OCI-LY7 (cell line): ENCODE results near the gene SOBP. TPM values are rescaled to one million over a fixed set of nuclear protein-coding genes. Genes with fewer than 3 reads are reported as not detected.

Source experiments
- BruUV-seq: library from RNA; stranded (reverse); fragments of 400-500 nt; replicated peaks from 2 replicates; lab custom pipeline; 2021; lab: Mats Ljungman, UMichigan
- CTCF ChIA-PET: fragments of 300-600 bp; sonication (Branson Sonifier 250); formaldehyde crosslinking; loops from one replicate; lab custom pipeline; 2022; ENCODE audit warnings: antibody characterized with exemption; ENCODE audit not compliant: unreplicated experiment; lab: Charles Lee
- POLR2A ChIA-PET: fragments of 300-600 bp; sonication (Branson Sonifier 250); formaldehyde crosslinking; loops from one replicate; lab custom pipeline; 2022; ENCODE audit warnings: antibody characterized with exemption; lab: Charles Lee
- DNase-seq: peaks from one replicate; pipeline ENCODE4 v3.0.0-alpha.2; 2015; ENCODE audit warnings: low spot score
- H2AFZ ChIP-seq: fragments of 200-600 bp; sonication (generic), shearing (Covaris generic); 2 replicates; pipeline ENCODE4 v1.6.1; 2014; ENCODE audit warnings: mild to moderate bottlenecking, antibody characterized with exemption, low read length, moderate library complexity
- H3K27ac ChIP-seq: fragments of 200-600 bp; sonication (generic); 2 replicates; pipeline ENCODE4 v1.5.1; 2014; ENCODE audit warnings: mixed run types, low read depth, mild to moderate bottlenecking, moderate library complexity, low read length, inconsistent platforms; ENCODE audit not compliant: poor library complexity, severe bottlenecking
- H3K36me3 ChIP-seq: fragments of 200-600 bp; sonication (generic); 2 replicates; pipeline ENCODE4 v1.6.1; 2014; ENCODE audit warnings: mild to moderate bottlenecking, antibody characterized with exemption, low read length, moderate library complexity, mixed read lengths; ENCODE audit not compliant: insufficient read depth
- H3K4me1 ChIP-seq: fragments of 200-600 bp; sonication (generic); 2 replicates; pipeline ENCODE4 v1.5.1; 2014; ENCODE audit warnings: mild to moderate bottlenecking, low read length; ENCODE audit not compliant: insufficient read depth, poor library complexity, severe bottlenecking
- H3K4me2 ChIP-seq: fragments of 200-600 bp; sonication (generic); 2 replicates; pipeline ENCODE4 v1.6.1; 2014; ENCODE audit warnings: mild to moderate bottlenecking, low read length
- H3K4me3 ChIP-seq: fragments of 200-600 bp; sonication (generic); 2 replicates; pipeline ENCODE4 v1.5.1; 2014; ENCODE audit warnings: mild to moderate bottlenecking, low read depth, low read length; ENCODE audit not compliant: poor library complexity, severe bottlenecking
- H3K79me2 ChIP-seq: fragments of 200-600 bp; sonication (generic); 2 replicates; pipeline ENCODE4 v1.6.1; 2016; ENCODE audit warnings: low read depth, mild to moderate bottlenecking, low read length, moderate library complexity, mixed read lengths; ENCODE audit not compliant: insufficient read depth
- H3K9me2 ChIP-seq: fragments of 200-600 bp; sonication (generic); 2 replicates; pipeline ENCODE4 v1.6.1; 2016; ENCODE audit warnings: mild to moderate bottlenecking, low read length, mixed read lengths; ENCODE audit not compliant: insufficient read depth
- H3K9me3 ChIP-seq: fragments of 200-600 bp; sonication (generic); 2 replicates; pipeline ENCODE4 v1.6.1; 2014; ENCODE audit warnings: mild to moderate bottlenecking, mixed run types, low read length, mixed read lengths
- H4K20me1 ChIP-seq: fragments of 200-600 bp; sonication (generic); 2 replicates; pipeline ENCODE4 v1.6.1; 2014; ENCODE audit warnings: mild to moderate bottlenecking, antibody characterized with exemption, low read length, moderate library complexity, mixed read lengths; ENCODE audit not compliant: insufficient read depth
- EZH2phosphoT487 ChIP-seq: fragments of 200-600 bp; sonication (generic); IDR thresholded peaks from 2 replicates; pipeline ENCODE4 v1.6.1; 2018; ENCODE audit warnings: low read depth, borderline replicate concordance, mild to moderate bottlenecking, mixed run types, antibody characterized with exemption, low read length, moderate library complexity, mixed read lengths
- intact Hi-C: fragments of 100-400 bp; cut with micrococcal nuclease; formaldehyde crosslinking; loops from one replicate; pipeline ENCODE4 v1.10.0; 2022; ENCODE audit not compliant: unreplicated experiment
- total RNA-seq, 2 experiments: library from RNA; depleted of rRNA in 1 of 2; stranded (reverse); fragments of >200 nt in 1 of 2; shearing (Covaris generic) in 1 of 2; gene quantifications; 2 replicates each; pipeline ENCODE4 v1.2.3, GENCODE V29; 2014 to 2022
- TF ChIP-seq, protein P1 (sequence below): fragments of 200-600 bp; sonication (generic); conservative IDR thresholded peaks from 2 replicates; pipeline ENCODE4 v1.5.1; 2014; ENCODE audit warnings: mild to moderate bottlenecking, antibody characterized with exemption, low read length, moderate library complexity, mixed read lengths

The SOBP gene
- total RNA-seq, 2 experiments from 2014 or later: 21.5 to 29.4 TPM

DNA sequence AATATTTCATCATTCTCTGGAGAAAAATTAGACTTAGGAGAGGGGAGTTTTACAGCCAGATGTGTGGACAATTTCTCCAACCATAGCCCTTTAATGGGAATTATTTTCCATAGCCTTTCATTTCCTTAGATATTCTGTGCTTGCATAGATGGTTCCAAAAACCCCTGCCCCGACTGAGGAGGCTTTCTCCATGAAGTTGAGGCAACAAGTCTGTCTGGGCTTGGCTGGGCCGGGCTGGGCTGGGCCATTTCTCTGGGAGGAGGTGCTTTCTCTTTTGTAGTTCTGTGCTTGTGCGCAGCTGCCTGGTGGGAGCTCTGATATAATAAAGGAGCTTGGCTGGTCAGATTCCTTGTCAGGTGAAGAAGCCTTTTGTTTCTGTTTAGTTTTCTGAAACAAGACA lies 71.4 kb downstream of the SOBP start:
- intact Hi-C loops: no loop called here
- peaks cover 62% of the 10 kb centered on the region for H3K36me3 ChIP-seq
- H2AFZ ChIP-seq: no peak overlapping the region
- peaks cover 15% of the 10 kb centered on the region for H3K4me1 ChIP-seq
- H3K9me3 ChIP-seq: no peaks in the 10 kb centered on the region
- no peaks in the 10 kb centered on the region; the same call in 1 of the 2 replicates for H3K79me2 ChIP-seq
- ChIA-PET POLR2A (interaction anchor here (0.5 to 1.1 kb wide), 3 partner anchors 12 to 227 kb away, joined by 4 to 5 read pairs (median 4); no protein-coding TSS in a partner anchor), CTCF (no interaction called here)
- BruUV-seq: no TSS peak
- TF ChIP-seq, protein P1, sequence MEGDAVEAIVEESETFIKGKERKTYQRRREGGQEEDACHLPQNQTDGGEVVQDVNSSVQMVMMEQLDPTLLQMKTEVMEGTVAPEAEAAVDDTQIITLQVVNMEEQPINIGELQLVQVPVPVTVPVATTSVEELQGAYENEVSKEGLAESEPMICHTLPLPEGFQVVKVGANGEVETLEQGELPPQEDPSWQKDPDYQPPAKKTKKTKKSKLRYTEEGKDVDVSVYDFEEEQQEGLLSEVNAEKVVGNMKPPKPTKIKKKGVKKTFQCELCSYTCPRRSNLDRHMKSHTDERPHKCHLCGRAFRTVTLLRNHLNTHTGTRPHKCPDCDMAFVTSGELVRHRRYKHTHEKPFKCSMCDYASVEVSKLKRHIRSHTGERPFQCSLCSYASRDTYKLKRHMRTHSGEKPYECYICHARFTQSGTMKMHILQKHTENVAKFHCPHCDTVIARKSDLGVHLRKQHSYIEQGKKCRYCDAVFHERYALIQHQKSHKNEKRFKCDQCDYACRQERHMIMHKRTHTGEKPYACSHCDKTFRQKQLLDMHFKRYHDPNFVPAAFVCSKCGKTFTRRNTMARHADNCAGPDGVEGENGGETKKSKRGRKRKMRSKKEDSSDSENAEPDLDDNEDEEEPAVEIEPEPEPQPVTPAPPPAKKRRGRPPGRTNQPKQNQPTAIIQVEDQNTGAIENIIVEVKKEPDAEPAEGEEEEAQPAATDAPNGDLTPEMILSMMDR: no peak
- no peak for TF ChIP-seq EZH2phosphoT487
- H3K27ac ChIP-seq: no peak overlapping the region
- H3K4me2 ChIP-seq: no peak overlapping the region
- H4K20me1 ChIP-seq: no peaks in the 10 kb centered on the region
- H3K4me3 ChIP-seq: no peak overlapping the region
- no peak for DNase-seq
- no peaks in the 10 kb centered on the region for H3K9me2 ChIP-seq

DNA sequence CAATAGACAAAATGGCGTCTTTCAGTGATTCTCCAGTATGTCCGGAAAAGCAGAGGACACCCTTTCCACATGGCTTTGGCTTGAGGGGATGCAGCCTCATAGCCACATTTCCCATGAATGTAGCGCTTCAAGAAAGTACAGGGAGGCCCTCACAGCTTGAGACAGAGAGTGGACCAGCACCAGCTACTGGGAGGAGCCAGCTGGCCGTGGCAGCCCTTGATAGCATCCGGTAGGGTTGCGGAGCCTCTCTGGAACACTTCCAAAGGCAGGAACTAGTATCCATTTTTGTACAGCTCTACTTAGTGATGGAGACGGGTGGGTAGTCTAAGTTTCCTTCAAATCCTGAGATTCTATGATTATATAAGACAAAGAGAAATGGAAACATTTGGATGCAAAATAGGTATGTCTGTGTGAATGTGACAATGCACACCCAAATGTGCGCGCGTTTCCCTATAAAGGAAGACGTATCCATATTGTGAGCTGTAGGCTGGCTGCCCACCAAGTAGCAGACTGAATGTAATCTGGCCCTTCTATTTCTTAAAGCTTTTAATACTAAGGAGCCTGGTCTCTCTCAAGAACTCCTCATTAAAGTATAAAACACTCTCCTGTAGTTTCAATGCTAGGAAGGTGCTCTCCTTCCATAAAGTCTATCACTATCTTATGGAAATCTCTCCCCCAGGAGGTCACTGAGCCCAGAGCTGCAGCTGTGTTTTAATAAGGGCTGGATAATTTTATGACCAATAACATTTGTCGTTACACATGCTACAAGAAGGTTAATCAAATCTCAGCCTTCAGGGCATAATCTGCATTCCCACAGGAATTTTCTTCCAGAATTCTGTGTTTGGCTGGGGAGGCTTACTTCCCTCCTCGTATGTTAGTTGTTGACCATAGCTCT lies 74.0 kb downstream of the SOBP start:
- CTCF ChIA-PET: no interaction called here
- H3K9me2 ChIP-seq: no peaks in the 10 kb centered on the region
- no peak overlapping the region for H2AFZ ChIP-seq
- H3K4me2 ChIP-seq: no peak overlapping the region
- no peak for DNase-seq
- H3K4me3 ChIP-seq: no peak overlapping the region
- TF ChIP-seq EZH2phosphoT487: no peak
- TF ChIP-seq, protein P1: no peak
- no peaks in the 10 kb centered on the region for H3K9me3 ChIP-seq
- POLR2A ChIA-PET: interaction anchor here (1.7 kb wide), 1 partner anchor 16 kb away, joined by 5 read pairs; no protein-coding TSS in a partner anchor
- H3K4me1 ChIP-seq: peaks cover 8% of the 10 kb centered on the region
- peaks cover 69% of the 10 kb centered on the region for H3K36me3 ChIP-seq
- no peaks in the 10 kb centered on the region for H4K20me1 ChIP-seq
- no peaks in the 10 kb centered on the region for H3K79me2 ChIP-seq
- intact Hi-C loops: no loop called here
- no TSS peak for BruUV-seq
- no peak overlapping the region for H3K27ac ChIP-seq

DNA sequence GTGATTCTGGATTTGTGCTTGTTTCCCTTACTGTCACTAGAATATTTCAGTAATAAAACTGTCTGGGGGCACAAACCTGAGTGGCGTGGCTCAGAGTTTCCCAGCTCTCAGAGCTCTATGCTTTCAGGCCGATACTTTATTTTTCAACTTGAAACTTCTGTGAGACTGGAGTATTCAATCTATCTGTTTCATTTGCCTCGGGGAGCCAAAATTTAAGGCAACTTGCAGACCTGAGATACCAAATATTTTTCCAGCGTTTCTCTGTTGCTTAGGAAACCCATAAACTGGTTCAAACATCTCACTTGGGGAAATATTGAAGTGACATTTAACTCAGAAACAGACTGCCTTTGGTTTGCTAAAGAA lies 74.7 kb downstream of the SOBP start:
- DNase-seq: no peak
- Histone ChIP-seq H3K4me3 (no peak overlapping the region), H3K4me2 (no peak overlapping the region), H3K27ac (no peak overlapping the region), H3K36me3 (peaks cover 67% of the 10 kb centered on the region), H4K20me1 (no peaks in the 10 kb centered on the region), H3K79me2 (no peaks in the 10 kb centered on the region), H2AFZ (no peak overlapping the region), H3K4me1 (peaks cover 6% of the 10 kb centered on the region), H3K9me3 (no peaks in the 10 kb centered on the region), H3K9me2 (no peaks in the 10 kb centered on the region)
- POLR2A ChIA-PET: interaction anchor here (1.7 kb wide), 1 partner anchor 16 kb away, joined by 5 read pairs; no protein-coding TSS in a partner anchor
- intact Hi-C loops: no loop called here
- CTCF ChIA-PET: no interaction called here
- BruUV-seq: no TSS peak
- TF ChIP-seq, protein P1: no peak
- no peak for TF ChIP-seq EZH2phosphoT487
